Measurements from ENCODE around the gene ZNF236.

- TF ChIP-seq CTCF (IDR thresholded peaks at IDR 0.05) (no peak), EP300 (IDR thresholded peaks at IDR 0.05) (no peak)
Observed at GRCh38 chr18:76844742-76845477, 22.6 kb downstream of the ZNF236 start.
